Naive thymus-derived CD4-positive, alpha-beta T cell (primary cell): ENCODE data around the gene CDH12. TPM values are rescaled to one million over a fixed set of nuclear protein-coding genes. Genes with fewer than 3 reads are reported as not detected.

Experiments used
- ATAC-seq: fragments of 150-1000 bp; cut with Tn5 transposase; 2 replicates; pipeline ENCODE4 v1.10.0; 2021; ENCODE audit warnings: mild to moderate bottlenecking, moderate library complexity
- CTCF ChIA-PET: fragments of 350-600 bp; sonication (Branson Sonifier 250); formaldehyde crosslinking; loops from one replicate; lab custom pipeline; 2021; ENCODE audit warnings: antibody characterized with exemption; lab: Charles Lee
- POLR2A ChIA-PET: fragments of 350-600 bp; sonication (Branson Sonifier 250); formaldehyde crosslinking; loops from one replicate; lab custom pipeline; 2021; ENCODE audit warnings: antibody characterized with exemption, inconsistent platforms; lab: Charles Lee
- DNase-seq, 9 donors: peaks; one replicate each; pipeline versions ENCODE4 v3.0.0 to v3.0.0-alpha.2; 2020 to 2022; ENCODE audit warnings: mixed read lengths in 1 of 9
- H3K27ac ChIP-seq: one replicate; pipeline ENCODE4 v1.7.0; 2013; ENCODE audit warnings: mild to moderate bottlenecking, low read depth, low read length, moderate library complexity
- H3K27me3 ChIP-seq, 2 donors: one replicate each; pipeline ENCODE4 v1.7.0; 2013; ENCODE audit warnings: low read length in 2 of 2, mild to moderate bottlenecking in 2 of 2, moderate library complexity in 2 of 2; ENCODE audit not compliant: control insufficient read depth in 2 of 2, insufficient read depth in 2 of 2
- H3K36me3 ChIP-seq, 3 experiments: 1 replicate in 2 of 3; 2 replicates in 1 of 3; pipeline ENCODE4 v1.7.0; 2013; ENCODE audit warnings: low read length in 3 of 3, mild to moderate bottlenecking in 3 of 3, moderate library complexity in 1 of 3; ENCODE audit not compliant: insufficient read depth in 3 of 3, control insufficient read depth in 2 of 3
- H3K4me1 ChIP-seq, 2 donors: one replicate each; pipeline ENCODE4 v1.7.0; 2013; ENCODE audit warnings: low read length in 2 of 2, mild to moderate bottlenecking in 2 of 2, moderate library complexity in 1 of 2; ENCODE audit not compliant: control insufficient read depth in 2 of 2, insufficient read depth in 2 of 2
- H3K4me3 ChIP-seq: 2 replicates; pipeline ENCODE4 v1.7.0; 2013; ENCODE audit warnings: mild to moderate bottlenecking, low read length
- H3K9me3 ChIP-seq, 3 experiments: 1 replicate in 2 of 3; 2 replicates in 1 of 3; pipeline ENCODE4 v1.7.0; 2013; ENCODE audit warnings: low read length in 3 of 3; ENCODE audit not compliant: control insufficient read depth in 2 of 3
- H3K27ac Mint-ChIP-seq, 9 donors: one replicate each; pipeline ENCODE4 v1.8.0; 2020 to 2022; ENCODE audit warnings: mixed read lengths in 9 of 9, mild to moderate bottlenecking in 8 of 9, moderate library complexity in 5 of 9, inconsistent platforms in 2 of 9
- H3K27me3 Mint-ChIP-seq, 5 donors: one replicate each; pipeline ENCODE4 v1.8.0; 2021 to 2022; ENCODE audit warnings: mixed read lengths in 5 of 5, mild to moderate bottlenecking in 1 of 5
- H3K36me3 Mint-ChIP-seq, 5 donors: one replicate each; pipeline ENCODE4 v1.8.0; 2020 to 2022; ENCODE audit warnings: mixed read lengths in 5 of 5, mild to moderate bottlenecking in 3 of 5, inconsistent platforms in 1 of 5
- H3K4me1 Mint-ChIP-seq, 7 donors: one replicate each; pipeline ENCODE4 v1.8.0; 2020 to 2022; ENCODE audit warnings: mixed read lengths in 7 of 7, mild to moderate bottlenecking in 3 of 7, inconsistent platforms in 1 of 7
- H3K4me3 Mint-ChIP-seq, 10 donors: one replicate each; pipeline ENCODE4 v1.8.0; 2020 to 2022; ENCODE audit warnings: mild to moderate bottlenecking in 10 of 10, mixed read lengths in 10 of 10, moderate library complexity in 6 of 10, inconsistent platforms in 2 of 10
- H3K9me3 Mint-ChIP-seq, 11 donors: one replicate each; pipeline ENCODE4 v1.8.0; 2020 to 2022; ENCODE audit warnings: mixed read lengths in 11 of 11, mild to moderate bottlenecking in 4 of 11, inconsistent platforms in 1 of 11, moderate library complexity in 1 of 11
- intact Hi-C, 2 donors: fragments of 100-400 bp; cut with micrococcal nuclease; formaldehyde crosslinking; loops; one replicate each; pipeline ENCODE4 v1.15.1; 2023
- polyA plus RNA-seq, 2 donors: library from polyadenylated mRNA; unstranded; fragments of 300-500 nt; fragmentation: Illumina TruSeq; gene quantifications; one replicate each; pipeline ENCODE4 v1.2.3, GENCODE V29; 2021
- total RNA-seq, 6 experiments: library from RNA in 5 of 6; stranded (reverse) in 5 of 6; gene quantifications; 1 replicate in 5 of 6; 2 replicates in 1 of 6; pipeline ENCODE4 v1.2.3 and lab custom pipeline; 2021 to 2026

Gene CDH12
- total and polyA plus RNA-seq, 7 experiments from 2014 or later = not detected

- H3K27ac ChIP-seq = no peak overlapping the region
- no peak overlapping the region for H3K4me3 ChIP-seq
- H3K36me3 ChIP-seq = no peaks in the 10 kb centered on the region
- intact Hi-C loops = no loop called here
- no peaks in the 10 kb centered on the region for H3K27me3 ChIP-seq
- no peak for ATAC-seq
- no peaks in the 10 kb centered on the region for H3K9me3 ChIP-seq
- Mint-ChIP-seq H3K36me3 (no peaks in the 10 kb centered on the region), H3K27ac (no peak overlapping the region), H3K27me3 (no peaks in the 10 kb centered on the region), H3K4me3 (no peak overlapping the region), H3K4me1 (no peaks in the 10 kb centered on the region), H3K9me3 (peaks cover 0 to 11% (median 2%) of the 10 kb centered on the region in 11 donors)
- ChIA-PET POLR2A (no interaction called here), CTCF (no interaction called here)
- no peak for DNase-seq
- H3K4me1 ChIP-seq = no peaks in the 10 kb centered on the region
Measured at GRCh38 chr5:21791304-21791703, 1061.8 kb downstream of the CDH12 start.

GRCh38 chr5:21784487-21784886 is 1068.7 kb downstream of the CDH12 start:
- intact Hi-C loops = no loop called here
- H3K27ac ChIP-seq = no peak overlapping the region
- H3K9me3 ChIP-seq = no peaks in the 10 kb centered on the region
- Mint-ChIP-seq H3K27ac (no peak overlapping the region), H3K4me3 (no peak overlapping the region), H3K9me3 (peaks cover 0 to 17% (median 2%) of the 10 kb centered on the region in 11 donors), H3K27me3 (no peaks in the 10 kb centered on the region), H3K4me1 (no peaks in the 10 kb centered on the region), H3K36me3 (no peaks in the 10 kb centered on the region)
- ATAC-seq (no peak), DNase-seq (no peak)
- H3K4me1 ChIP-seq = no peaks in the 10 kb centered on the region
- no peak overlapping the region for H3K4me3 ChIP-seq
- ChIA-PET POLR2A (no interaction called here), CTCF (no interaction called here)
- no peaks in the 10 kb centered on the region for H3K27me3 ChIP-seq
- no peaks in the 10 kb centered on the region for H3K36me3 ChIP-seq

- no peaks in the 10 kb centered on the region for H3K9me3 ChIP-seq
- intact Hi-C loops = no loop called here
- Mint-ChIP-seq H3K27me3 (no peaks in the 10 kb centered on the region), H3K9me3 (peaks cover 0 to 17% (median 2%) of the 10 kb centered on the region in 11 donors), H3K4me3 (no peak overlapping the region), H3K4me1 (no peaks in the 10 kb centered on the region), H3K36me3 (no peaks in the 10 kb centered on the region), H3K27ac (no peak overlapping the region)
- no peak for ATAC-seq
- H3K36me3 ChIP-seq = no peaks in the 10 kb centered on the region
- CTCF ChIA-PET = no interaction called here
- H3K4me3 ChIP-seq = no peak overlapping the region
- DNase-seq = no peak
- no peaks in the 10 kb centered on the region for H3K27me3 ChIP-seq
- POLR2A ChIA-PET = no interaction called here
- no peaks in the 10 kb centered on the region for H3K4me1 ChIP-seq
- H3K27ac ChIP-seq = no peak overlapping the region
Measured at GRCh38 chr5:21783074-21783679, 1070.0 kb downstream of the CDH12 start.

DNA sequence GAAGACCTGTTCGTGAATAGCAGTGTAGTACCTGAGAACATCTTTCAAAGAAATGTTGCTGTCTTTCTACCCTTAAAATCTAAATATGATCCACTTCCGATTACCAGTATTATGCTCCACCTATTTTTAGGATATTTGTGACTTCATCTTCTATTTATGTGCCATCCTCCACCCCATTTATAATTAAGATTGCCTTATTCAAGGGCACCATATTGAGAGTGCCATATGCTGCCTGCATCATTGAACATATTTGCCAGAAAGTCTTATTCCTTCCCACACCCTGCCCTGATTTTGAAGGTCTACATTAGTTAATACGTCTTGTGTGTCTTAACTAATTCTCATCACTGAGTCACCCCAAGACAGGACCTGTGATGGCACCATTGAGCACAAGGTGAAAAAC is 1076.7 kb downstream of the CDH12 start:
- H3K36me3 Mint-ChIP-seq = no peaks in the 10 kb centered on the region
- no peak for ATAC-seq
- intact Hi-C loops = no loop called here
- H3K9me3 Mint-ChIP-seq = peaks cover 0 to 15% (median 8%) of the 10 kb centered on the region in 11 donors
- no peak overlapping the region for H3K27ac Mint-ChIP-seq
- no peak for DNase-seq
- H3K27ac ChIP-seq = no peak overlapping the region
- H3K27me3 Mint-ChIP-seq = no peaks in the 10 kb centered on the region
- no peaks in the 10 kb centered on the region for H3K4me1 ChIP-seq
- no peak overlapping the region for H3K4me3 ChIP-seq
- CTCF ChIA-PET = no interaction called here
- POLR2A ChIA-PET = no interaction called here
- H3K4me3 Mint-ChIP-seq = no peak overlapping the region
- no peaks in the 10 kb centered on the region for H3K4me1 Mint-ChIP-seq
- H3K9me3 ChIP-seq = no peaks in the 10 kb centered on the region
- H3K36me3 ChIP-seq = no peaks in the 10 kb centered on the region
- no peaks in the 10 kb centered on the region for H3K27me3 ChIP-seq

- no peak overlapping the region for H3K4me3 ChIP-seq
- ATAC-seq = no peak
- no peaks in the 10 kb centered on the region for H3K4me1 ChIP-seq
- no peaks in the 10 kb centered on the region for H3K9me3 ChIP-seq
- DNase-seq = no peak
- no peak overlapping the region for H3K4me3 Mint-ChIP-seq
- H3K36me3 Mint-ChIP-seq = no peaks in the 10 kb centered on the region
- no peaks in the 10 kb centered on the region for H3K4me1 Mint-ChIP-seq
- ChIA-PET POLR2A (no interaction called here), CTCF (no interaction called here)
- no peaks in the 10 kb centered on the region for H3K27me3 ChIP-seq
- no peak overlapping the region for H3K27ac ChIP-seq
- H3K36me3 ChIP-seq = no peaks in the 10 kb centered on the region
- intact Hi-C loops = no loop called here
- no peak overlapping the region for H3K27ac Mint-ChIP-seq
- H3K9me3 Mint-ChIP-seq = peaks cover 0 to 15% (median 8%) of the 10 kb centered on the region in 11 donors
- no peaks in the 10 kb centered on the region for H3K27me3 Mint-ChIP-seq
Measured at GRCh38 chr5:21774801-21775200, 1078.3 kb downstream of the CDH12 start.

GRCh38 chr5:21774281-21774680 is 1078.9 kb downstream of the CDH12 start:
- intact Hi-C loops = no loop called here
- Histone ChIP-seq H3K36me3 (no peaks in the 10 kb centered on the region), H3K27ac (no peak overlapping the region), H3K4me1 (no peaks in the 10 kb centered on the region), H3K4me3 (no peak overlapping the region), H3K27me3 (no peaks in the 10 kb centered on the region), H3K9me3 (no peaks in the 10 kb centered on the region)
- H3K27ac Mint-ChIP-seq = no peak overlapping the region
- ATAC-seq = no peak
- H3K4me1 Mint-ChIP-seq = no peaks in the 10 kb centered on the region
- CTCF ChIA-PET = no interaction called here
- H3K4me3 Mint-ChIP-seq = no peak overlapping the region
- H3K27me3 Mint-ChIP-seq = no peaks in the 10 kb centered on the region
- POLR2A ChIA-PET = no interaction called here
- no peaks in the 10 kb centered on the region for H3K36me3 Mint-ChIP-seq
- peaks cover 0 to 15% (median 8%) of the 10 kb centered on the region in 11 donors for H3K9me3 Mint-ChIP-seq
- DNase-seq = no peak

DNA sequence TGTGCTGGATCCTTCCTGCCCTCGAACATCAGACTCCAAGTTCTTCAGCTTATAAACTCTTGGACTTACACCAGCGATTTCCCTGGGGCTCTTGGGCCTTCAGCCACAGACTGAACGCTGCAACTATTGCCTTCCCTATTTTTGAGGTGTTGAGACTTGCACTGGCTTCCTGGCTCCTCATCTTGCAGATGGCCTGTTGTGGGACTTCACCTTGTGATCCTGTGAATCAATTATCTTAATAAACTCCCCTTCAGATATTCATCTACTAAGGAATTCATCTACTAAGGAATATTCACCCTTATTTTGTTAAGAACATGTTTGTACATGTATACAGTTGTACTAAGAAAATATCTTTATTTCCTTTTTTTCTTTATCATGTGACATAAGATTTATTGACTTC is 1079.7 kb downstream of the CDH12 start:
- POLR2A ChIA-PET = no interaction called here
- H3K4me1 ChIP-seq = no peaks in the 10 kb centered on the region
- CTCF ChIA-PET = no interaction called here

More for the DNA sequence above, 1079.7 kb downstream of the CDH12 start:
- DNase-seq (no peak), ATAC-seq (no peak)
- Mint-ChIP-seq H3K4me3 (no peak overlapping the region), H3K9me3 (peaks cover 0 to 15% (median 8%) of the 10 kb centered on the region in 11 donors), H3K36me3 (no peaks in the 10 kb centered on the region), H3K4me1 (no peaks in the 10 kb centered on the region), H3K27me3 (no peaks in the 10 kb centered on the region), H3K27ac (no peak overlapping the region)
- H3K27me3 ChIP-seq = no peaks in the 10 kb centered on the region
- no peak overlapping the region for H3K27ac ChIP-seq
- H3K36me3 ChIP-seq = no peaks in the 10 kb centered on the region
- H3K9me3 ChIP-seq = no peaks in the 10 kb centered on the region
- H3K4me3 ChIP-seq = no peak overlapping the region
- intact Hi-C loops = no loop called here
